GM23338 (cell line): ENCODE results near the gene SHISA2. TPM values are rescaled to one million over a fixed set of nuclear protein-coding genes. Genes with fewer than 3 reads are reported as not detected.

Experiments used
- ATAC-seq: fragments of 200-7000 bp; cut with Tn5 transposase; 3 replicates; pipeline ENCODE4 v1.9.1; 2020
- DNase-seq: peaks from one replicate; pipeline ENCODE4 v3.0.0-alpha.2; 2015; ENCODE audit warnings: low spot score
- H2AFZ ChIP-seq: fragments of 200-600 bp; sonication (generic); 2 replicates; pipeline ENCODE4 v1.8.0; 2016; ENCODE audit warnings: antibody characterized with exemption, mild to moderate bottlenecking, moderate library complexity
- H3F3A ChIP-seq: fragments of 200-600 bp; sonication (generic); replicated peaks from 2 replicates; pipeline ENCODE4 v1.8.0; 2017; ENCODE audit warnings: antibody characterized with exemption, mixed run types, low read depth
- H3K27ac ChIP-seq: fragments of 200-600 bp; sonication (generic); 2 replicates; pipeline ENCODE4 v1.6.1; 2016; ENCODE audit warnings: low read depth
- H3K27me3 ChIP-seq: fragments of 200-600 bp; sonication (generic); 2 replicates; pipeline ENCODE4 v1.8.0; 2016; ENCODE audit warnings: mild to moderate bottlenecking, mixed run types, moderate library complexity; ENCODE audit not compliant: insufficient read depth
- H3K36me3 ChIP-seq: fragments of 200-600 bp; sonication (generic); 2 replicates; pipeline ENCODE4 v1.8.0; 2016; ENCODE audit warnings: mild to moderate bottlenecking; ENCODE audit not compliant: insufficient read depth
- H3K4me1 ChIP-seq: fragments of 200-600 bp; sonication (generic); 2 replicates; pipeline ENCODE4 v1.8.0; 2016; ENCODE audit warnings: mild to moderate bottlenecking, moderate library complexity; ENCODE audit not compliant: insufficient read depth
- H3K4me2 ChIP-seq: fragments of 200-600 bp; sonication (generic); 2 replicates; pipeline ENCODE4 v1.7.1; 2017; ENCODE audit warnings: mixed run types
- H3K4me3 ChIP-seq: fragments of 200-600 bp; sonication (generic); 2 replicates; pipeline ENCODE4 v1.6.1; 2016; ENCODE audit warnings: mixed run types
- H3K79me2 ChIP-seq: fragments of 200-600 bp; sonication (generic); replicated peaks from 2 replicates; pipeline ENCODE4 v1.8.0; 2017; ENCODE audit warnings: mild to moderate bottlenecking; ENCODE audit not compliant: insufficient read depth
- H3K9me2 ChIP-seq: fragments of 200-600 bp; sonication (generic); 2 replicates; pipeline ENCODE4 v1.8.0; 2017; ENCODE audit not compliant: insufficient read depth
- H4K20me1 ChIP-seq: fragments of 200-600 bp; sonication (generic); replicated peaks from 2 replicates; pipeline ENCODE4 v1.8.0; 2017; ENCODE audit warnings: mild to moderate bottlenecking; ENCODE audit not compliant: insufficient read depth
- H3K27ac Mint-ChIP-seq: 2 replicates; pipeline ENCODE4 v1.8.0; 2020; ENCODE audit warnings: inconsistent platforms, mild to moderate bottlenecking, moderate library complexity, mixed read lengths
- H3K27me3 Mint-ChIP-seq: 3 replicates; pipeline ENCODE4 v1.8.0; 2022; ENCODE audit warnings: low read depth, mild to moderate bottlenecking, moderate library complexity, mixed read lengths, inconsistent platforms; ENCODE audit not compliant: insufficient read depth, poor library complexity
- H3K36me3 Mint-ChIP-seq: 3 replicates; pipeline ENCODE4 v1.8.0; 2021; ENCODE audit warnings: low read depth, mild to moderate bottlenecking, inconsistent platforms, moderate library complexity, mixed read lengths
- H3K4me1 Mint-ChIP-seq: 3 replicates; pipeline ENCODE4 v1.8.0; 2020; ENCODE audit warnings: mild to moderate bottlenecking, inconsistent platforms, mixed read lengths
- H3K4me3 Mint-ChIP-seq: 3 replicates; pipeline ENCODE4 v1.8.0; 2021; ENCODE audit warnings: moderate library complexity, mild to moderate bottlenecking, inconsistent platforms, mixed read lengths
- H3K9me3 Mint-ChIP-seq: 3 replicates; pipeline ENCODE4 v1.8.0; 2020; ENCODE audit warnings: moderate library complexity, mild to moderate bottlenecking, inconsistent platforms, mixed read lengths
- CTCF ChIP-seq, 2 experiments: fragments of 200-600 bp in 1 of 2; sonication (generic) in 1 of 2; conservative IDR thresholded peaks; 2 replicates each; pipeline versions ENCODE4 v1.5.1 to v1.6.1; 2016 to 2017; ENCODE audit warnings: antibody characterized with exemption in 2 of 2, low read depth in 2 of 2, mild to moderate bottlenecking in 2 of 2, moderate library complexity in 1 of 2
- ETS1 ChIP-seq: IDR thresholded peaks from 2 replicates; pipeline ENCODE4 v1.6.1; 2016; ENCODE audit warnings: antibody characterized with exemption
- EZH2phosphoT487 ChIP-seq: fragments of 200-600 bp; sonication (generic); IDR thresholded peaks from one replicate; pipeline ENCODE4 v1.8.1; 2018; ENCODE audit warnings: antibody characterized with exemption; ENCODE audit not compliant: unreplicated experiment
- NANOG ChIP-seq: IDR thresholded peaks from 2 replicates; pipeline ENCODE4 v1.6.1; 2016; ENCODE audit warnings: antibody characterized with exemption, borderline replicate concordance
- POLR2AphosphoS5 ChIP-seq: IDR thresholded peaks from 2 replicates; pipeline ENCODE4 v1.6.1; 2016; ENCODE audit warnings: antibody characterized with exemption, low read depth
- STAT1 ChIP-seq: IDR thresholded peaks from one replicate; pipeline ENCODE4 v1.6.1; 2016; ENCODE audit warnings: antibody characterized with exemption; ENCODE audit not compliant: unreplicated experiment
- ZNF114 ChIP-seq: fragments of 250-450 bp; sonication (Bioruptor Pico); IDR thresholded peaks from 2 replicates; pipeline ENCODE4 v1.5.0; 2020; ENCODE audit warnings: mild to moderate bottlenecking, moderate library complexity
- polyA plus RNA-seq: library from polyadenylated mRNA; unstranded; fragments of >200 nt; fragmentation: Nextera tagmentation; extraction: Ambion mirVana; gene quantifications from 2 replicates; pipeline ENCODE4 v1.2.1, GENCODE V29; 2016
- total RNA-seq: library from RNA; depleted of rRNA; stranded (reverse); fragments of >200 nt; shearing (Covaris generic); gene quantifications from 2 replicates; pipeline ENCODE4 v1.2.3, GENCODE V29; 2014

SHISA2 gene
- total and polyA plus RNA-seq, 2 experiments from 2014 or later = 17.9 to 37.4 TPM

GRCh38 chr13:26011996-26012821, 39.6 kb downstream of the SHISA2 start:
- no peaks in the 10 kb centered on the region for H3K9me2 ChIP-seq
- H3K27me3 ChIP-seq = no peaks in the 10 kb centered on the region
- H3K9me3 Mint-ChIP-seq = no peaks in the 10 kb centered on the region
- H4K20me1 ChIP-seq = no peaks in the 10 kb centered on the region; the same call in 1 of the 2 replicates
- peak overlapping the region; percentile 99 for H2AFZ ChIP-seq
- peak; percentile 57 for DNase-seq
- peak overlapping the region; percentile 57 for H3K4me3 ChIP-seq
- no peaks in the 10 kb centered on the region for H3K36me3 ChIP-seq
- no peaks in the 10 kb centered on the region for H3F3A ChIP-seq
- peaks cover 14% of the 10 kb centered on the region for H3K4me1 Mint-ChIP-seq
- no peak overlapping the region for H3K4me3 Mint-ChIP-seq
- no peak overlapping the region for H3K27ac ChIP-seq
- no peak overlapping the region for H3K27ac Mint-ChIP-seq
- 0 out of 3 replicates have a peak, but pooled peaks cover 3% of the 10 kb centered on the region for H3K36me3 Mint-ChIP-seq
- H3K27me3 Mint-ChIP-seq = no peaks in the 10 kb centered on the region
- TF ChIP-seq STAT1 (no peak), ETS1 (no peak), POLR2AphosphoS5 (peak; percentile 38; the same call in 1 of the 2 replicates)
- peaks cover 11% of the 10 kb centered on the region for H3K4me1 ChIP-seq
- ATAC-seq = peak; percentile 71
- H3K79me2 ChIP-seq = no peaks in the 10 kb centered on the region
- H3K4me2 ChIP-seq = peak overlapping the region; percentile 82

- Mint-ChIP-seq H3K27ac (no peak overlapping the region), H3K4me3 (no peak overlapping the region), H3K9me3 (no peaks in the 10 kb centered on the region; the same call in 2 of the 3 replicates), H3K4me1 (peaks cover 14% of the 10 kb centered on the region), H3K27me3 (no peaks in the 10 kb centered on the region), H3K36me3 (0 out of 3 replicates have a peak, but pooled peaks cover 3% of the 10 kb centered on the region)
- no peaks in the 10 kb centered on the region for H3K36me3 ChIP-seq
- DNase-seq (no peak), ATAC-seq (no peak; the same call in 2 of the 3 replicates)
- H3K27me3 ChIP-seq = no peaks in the 10 kb centered on the region
- no peak overlapping the region for H2AFZ ChIP-seq
- H3K4me3 ChIP-seq = no peak overlapping the region
- H3F3A ChIP-seq = no peaks in the 10 kb centered on the region
- no peak overlapping the region for H3K4me2 ChIP-seq
- no peaks in the 10 kb centered on the region; the same call in 1 of the 2 replicates for H4K20me1 ChIP-seq
- H3K4me1 ChIP-seq = peaks cover 11% of the 10 kb centered on the region
- no peaks in the 10 kb centered on the region for H3K79me2 ChIP-seq
- TF ChIP-seq EZH2phosphoT487 (no peak), CTCF (conservative IDR thresholded peaks at IDR 0.05; ENCODE audit: low read depth in 2 of 2) (no peak), ETS1 (no peak), STAT1 (no peak), ZNF114 (no peak), NANOG (no peak)
- no peak overlapping the region for H3K27ac ChIP-seq
- no peaks in the 10 kb centered on the region for H3K9me2 ChIP-seq
Observed at GRCh38 chr13:26011208-26011573, 40.6 kb downstream of the SHISA2 start.
